Measurements from ENCODE around the gene IGLL1.

- TF ChIP-seq POLR2A (IDR thresholded peaks at IDR 0.05; ENCODE audit: low read depth, low read length) (no peak), PAX5 (IDR thresholded peaks at IDR 0.05; ENCODE audit: insufficient read depth, low read length, severe bottlenecking) (no peak), POLR2AphosphoS5 (IDR thresholded peaks at IDR 0.05; ENCODE audit: low read depth, low read length) (no peak), SPI1 (IDR thresholded peaks at IDR 0.05; ENCODE audit: low read depth, low read length) (no peak)
Observed at GRCh38 chr22:23529166-23530103, 50.7 kb downstream of the IGLL1 start.
